Endothelial cell of umbilical vein (primary cell): Measurements from ENCODE around the gene EHD3.

Experiments used
- CTCF ChIP-seq, 2 donors: IDR thresholded peaks; 1 replicate in 1 of 2; 2 replicates in 1 of 2; pipeline ENCODE4 v1.5.1; 2011; ENCODE audit warnings: low read length in 2 of 2, mild to moderate bottlenecking in 2 of 2, moderate library complexity in 2 of 2, control low read depth in 1 of 2, inconsistent platforms in 1 of 2, low read depth in 1 of 2; ENCODE audit not compliant: insufficient read depth in 1 of 2; ENCODE audit errors: extremely low read depth in 1 of 2
- POLR2A ChIP-seq: IDR thresholded peaks from 2 replicates; pipeline ENCODE4 v1.6.1; 2012; ENCODE audit warnings: low read depth, mild to moderate bottlenecking, control low read depth, low read length
- POLR2AphosphoS5 ChIP-seq: IDR thresholded peaks from 2 replicates; pipeline ENCODE4 v1.6.1; 2012; ENCODE audit warnings: low read depth, mild to moderate bottlenecking, control low read depth, low read length, moderate library complexity; ENCODE audit not compliant: insufficient read depth

- TF ChIP-seq POLR2A (no peak), CTCF (IDR thresholded peaks at IDR 0.05; ENCODE audit: extremely low read depth in 1 of 2, insufficient read depth in 1 of 2, low read depth in 1 of 2, low read length in 2 of 2) (no peak), POLR2AphosphoS5 (no peak)
These were observed 37.3 kb upstream of the EHD3 start for GRCh38 chr2:31196622-31197021.
